SK-N-SH treated with all-trans-retinoic acid at 6 μM for 48 hours (cell line): Measurements from ENCODE around the gene MAP7D2.

ENCODE experiments used
- ARNTL ChIP-seq: fragments of 450-650 bp; formaldehyde crosslinking; IDR thresholded peaks from 2 replicates; pipeline ENCODE4 v1.5.0; 2020; ENCODE audit warnings: low read depth, mild to moderate bottlenecking, moderate library complexity, borderline replicate concordance
- BACH2 ChIP-seq: fragments of 250-450 bp; sonication (Bioruptor Pico); IDR thresholded peaks from 2 replicates; pipeline ENCODE4 v1.9.0; 2021; ENCODE audit warnings: mild to moderate bottlenecking, borderline replicate concordance
- ISL1 ChIP-seq: fragments of 250-450 bp; sonication (Bioruptor Pico); IDR thresholded peaks from 2 replicates; pipeline ENCODE4 v2.1.2; 2022; ENCODE audit warnings: mild to moderate bottlenecking, moderate library complexity
- PPARA ChIP-seq: fragments of 250-450 bp; sonication (Bioruptor Pico); IDR thresholded peaks from 2 replicates; pipeline ENCODE4 v1.5.0; 2020; ENCODE audit warnings: mild to moderate bottlenecking, borderline replicate concordance
- RARB ChIP-seq: fragments of 250-450 bp; sonication (Bioruptor Pico); IDR thresholded peaks from 2 replicates; pipeline ENCODE4 v1.8.0; 2021; ENCODE audit warnings: mild to moderate bottlenecking, moderate library complexity
- TCF4 ChIP-seq: fragments of 250-450 bp; sonication (Bioruptor Pico); IDR thresholded peaks from 2 replicates; pipeline ENCODE4 v1.8.0; 2021; ENCODE audit warnings: mild to moderate bottlenecking, moderate library complexity, borderline replicate concordance
- ZFP3 ChIP-seq: fragments of 250-450 bp; sonication (Bioruptor Pico); IDR thresholded peaks from 2 replicates; pipeline ENCODE4 v1.5.0; 2020; ENCODE audit warnings: mild to moderate bottlenecking, moderate library complexity
- ZFP30 ChIP-seq: fragments of 450-650 bp; formaldehyde crosslinking; IDR thresholded peaks from 2 replicates; pipeline ENCODE4 v1.5.0; 2022; ENCODE audit warnings: mild to moderate bottlenecking, moderate library complexity
- ZNF565 ChIP-seq: fragments of 450-650 bp; formaldehyde crosslinking; conservative IDR thresholded peaks from 2 replicates; pipeline ENCODE4 v1.5.0; 2020; ENCODE audit warnings: low read depth, mild to moderate bottlenecking, moderate library complexity
- ZNF70 ChIP-seq: fragments of 450-650 bp; formaldehyde crosslinking; IDR thresholded peaks from 2 replicates; pipeline ENCODE4 v1.5.0; 2020; ENCODE audit warnings: mild to moderate bottlenecking, moderate library complexity
- TF ChIP-seq, protein P1 (sequence below): fragments of 250-450 bp; sonication (Bioruptor Pico); IDR thresholded peaks from 2 replicates; pipeline ENCODE4 v1.5.1; 2021; ENCODE audit warnings: mild to moderate bottlenecking, moderate library complexity
- TF ChIP-seq, protein P2 (sequence below): fragments of 250-450 bp; sonication (Bioruptor Pico); IDR thresholded peaks from 2 replicates; pipeline ENCODE4 v1.8.0; 2020; ENCODE audit warnings: mild to moderate bottlenecking, moderate library complexity, borderline replicate concordance
- TF ChIP-seq, protein P3 (sequence below): fragments of 250-450 bp; sonication (Bioruptor Pico); IDR thresholded peaks from 2 replicates; pipeline ENCODE4 v1.5.0; 2020; ENCODE audit warnings: mild to moderate bottlenecking, moderate library complexity

DNA sequence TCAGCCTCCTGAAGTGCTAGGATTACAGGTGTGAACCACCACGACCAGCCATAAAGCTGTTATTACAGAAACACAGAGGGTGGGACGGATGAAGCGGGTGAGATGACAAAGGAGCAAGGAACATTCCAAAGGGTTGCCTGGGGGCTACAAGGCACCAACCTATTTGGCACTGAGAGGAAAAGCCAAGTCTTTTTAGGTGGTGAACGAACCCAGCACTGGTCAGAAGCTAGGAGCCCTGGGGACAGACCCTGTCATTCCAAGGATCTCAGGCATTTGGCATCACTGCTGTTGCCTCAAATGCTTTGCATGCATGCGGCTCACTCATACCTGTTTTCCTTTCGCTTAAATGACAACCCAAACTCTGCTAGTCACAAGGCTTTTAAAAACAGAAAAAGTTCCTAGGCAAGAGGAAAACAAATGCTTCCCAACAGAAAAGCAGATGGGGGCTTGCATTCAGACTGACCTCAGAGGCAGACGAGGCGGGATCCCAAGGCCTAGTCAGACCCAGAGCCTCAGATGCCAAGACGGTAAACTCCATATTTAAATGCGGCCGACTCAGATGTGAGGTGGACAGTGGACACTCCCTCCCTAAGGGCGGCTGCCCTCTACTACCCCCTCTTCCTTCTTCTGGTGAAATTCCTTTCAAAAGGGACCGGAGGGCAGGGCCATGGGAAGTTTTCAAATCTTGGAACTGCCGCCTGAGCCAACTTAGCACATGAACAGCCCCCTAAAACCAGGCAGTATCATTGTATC lies 4.5 kb downstream of the MAP7D2 start:
- TF ChIP-seq BACH2 (CRISPR knock-in tag), result no peak
- TF ChIP-seq TCF4 (CRISPR knock-in tag), result no peak
- TF ChIP-seq ZFP30 (CRISPR knock-in tag), result no peak
- TF ChIP-seq, protein P1, sequence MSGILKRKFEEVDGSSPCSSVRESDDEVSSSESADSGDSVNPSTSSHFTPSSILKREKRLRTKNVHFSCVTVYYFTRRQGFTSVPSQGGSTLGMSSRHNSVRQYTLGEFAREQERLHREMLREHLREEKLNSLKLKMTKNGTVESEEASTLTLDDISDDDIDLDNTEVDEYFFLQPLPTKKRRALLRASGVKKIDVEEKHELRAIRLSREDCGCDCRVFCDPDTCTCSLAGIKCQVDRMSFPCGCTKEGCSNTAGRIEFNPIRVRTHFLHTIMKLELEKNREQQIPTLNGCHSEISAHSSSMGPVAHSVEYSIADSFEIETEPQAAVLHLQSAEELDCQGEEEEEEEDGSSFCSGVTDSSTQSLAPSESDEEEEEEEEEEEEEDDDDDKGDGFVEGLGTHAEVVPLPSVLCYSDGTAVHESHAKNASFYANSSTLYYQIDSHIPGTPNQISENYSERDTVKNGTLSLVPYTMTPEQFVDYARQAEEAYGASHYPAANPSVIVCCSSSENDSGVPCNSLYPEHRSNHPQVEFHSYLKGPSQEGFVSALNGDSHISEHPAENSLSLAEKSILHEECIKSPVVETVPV (CRISPR knock-in tag), result no peak
- TF ChIP-seq, protein P2, sequence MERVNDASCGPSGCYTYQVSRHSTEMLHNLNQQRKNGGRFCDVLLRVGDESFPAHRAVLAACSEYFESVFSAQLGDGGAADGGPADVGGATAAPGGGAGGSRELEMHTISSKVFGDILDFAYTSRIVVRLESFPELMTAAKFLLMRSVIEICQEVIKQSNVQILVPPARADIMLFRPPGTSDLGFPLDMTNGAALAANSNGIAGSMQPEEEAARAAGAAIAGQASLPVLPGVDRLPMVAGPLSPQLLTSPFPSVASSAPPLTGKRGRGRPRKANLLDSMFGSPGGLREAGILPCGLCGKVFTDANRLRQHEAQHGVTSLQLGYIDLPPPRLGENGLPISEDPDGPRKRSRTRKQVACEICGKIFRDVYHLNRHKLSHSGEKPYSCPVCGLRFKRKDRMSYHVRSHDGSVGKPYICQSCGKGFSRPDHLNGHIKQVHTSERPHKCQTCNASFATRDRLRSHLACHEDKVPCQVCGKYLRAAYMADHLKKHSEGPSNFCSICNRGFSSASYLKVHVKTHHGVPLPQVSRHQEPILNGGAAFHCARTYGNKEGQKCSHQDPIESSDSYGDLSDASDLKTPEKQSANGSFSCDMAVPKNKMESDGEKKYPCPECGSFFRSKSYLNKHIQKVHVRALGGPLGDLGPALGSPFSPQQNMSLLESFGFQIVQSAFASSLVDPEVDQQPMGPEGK, result no peak
- TF ChIP-seq RARB (CRISPR knock-in tag), result no peak
- no peak for TF ChIP-seq ZFP3
- no peak for TF ChIP-seq ARNTL
- no peak for TF ChIP-seq ZNF565 (CRISPR knock-in tag)
- no peak for TF ChIP-seq ZNF70 (CRISPR knock-in tag)
- TF ChIP-seq, protein P3, sequence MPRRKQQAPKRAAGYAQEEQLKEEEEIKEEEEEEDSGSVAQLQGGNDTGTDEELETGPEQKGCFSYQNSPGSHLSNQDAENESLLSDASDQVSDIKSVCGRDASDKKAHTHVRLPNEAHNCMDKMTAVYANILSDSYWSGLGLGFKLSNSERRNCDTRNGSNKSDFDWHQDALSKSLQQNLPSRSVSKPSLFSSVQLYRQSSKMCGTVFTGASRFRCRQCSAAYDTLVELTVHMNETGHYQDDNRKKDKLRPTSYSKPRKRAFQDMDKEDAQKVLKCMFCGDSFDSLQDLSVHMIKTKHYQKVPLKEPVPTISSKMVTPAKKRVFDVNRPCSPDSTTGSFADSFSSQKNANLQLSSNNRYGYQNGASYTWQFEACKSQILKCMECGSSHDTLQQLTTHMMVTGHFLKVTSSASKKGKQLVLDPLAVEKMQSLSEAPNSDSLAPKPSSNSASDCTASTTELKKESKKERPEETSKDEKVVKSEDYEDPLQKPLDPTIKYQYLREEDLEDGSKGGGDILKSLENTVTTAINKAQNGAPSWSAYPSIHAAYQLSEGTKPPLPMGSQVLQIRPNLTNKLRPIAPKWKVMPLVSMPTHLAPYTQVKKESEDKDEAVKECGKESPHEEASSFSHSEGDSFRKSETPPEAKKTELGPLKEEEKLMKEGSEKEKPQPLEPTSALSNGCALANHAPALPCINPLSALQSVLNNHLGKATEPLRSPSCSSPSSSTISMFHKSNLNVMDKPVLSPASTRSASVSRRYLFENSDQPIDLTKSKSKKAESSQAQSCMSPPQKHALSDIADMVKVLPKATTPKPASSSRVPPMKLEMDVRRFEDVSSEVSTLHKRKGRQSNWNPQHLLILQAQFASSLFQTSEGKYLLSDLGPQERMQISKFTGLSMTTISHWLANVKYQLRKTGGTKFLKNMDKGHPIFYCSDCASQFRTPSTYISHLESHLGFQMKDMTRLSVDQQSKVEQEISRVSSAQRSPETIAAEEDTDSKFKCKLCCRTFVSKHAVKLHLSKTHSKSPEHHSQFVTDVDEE (CRISPR knock-in tag), result no peak
- no peak for TF ChIP-seq ISL1 (CRISPR knock-in tag)
- no peak for TF ChIP-seq PPARA (CRISPR knock-in tag)
